HepG2 (cell line): ENCODE measurements around the gene MTARC1. TPM values are rescaled to one million over a fixed set of nuclear protein-coding genes. Genes with fewer than 3 reads are reported as not detected.

Experiments
- ATAC-seq: fragments of 200-7000 bp; cut with Tn5 transposase; 3 replicates; pipeline ENCODE4 v1.9.1; 2020; ENCODE audit warnings: mild to moderate bottlenecking, moderate library complexity
- BruUV-seq: library from RNA; stranded (reverse); fragments of 400-500 nt; replicated peaks from 2 replicates; lab custom pipeline; 2021; lab: Mats Ljungman, UMichigan
- CTCF ChIA-PET: fragments of 300-600 bp; formaldehyde crosslinking; extraction: SDS; loops from one replicate; lab custom pipeline; 2021; ENCODE audit warnings: low total read pairs, inconsistent platforms, low intra/inter-chr PET ratio; lab: Yijun Ruan, JAX
- POLR2A ChIA-PET: fragments of 350-600 bp; sonication (Branson Sonifier 250); formaldehyde crosslinking; loops from one replicate; lab custom pipeline; 2020; ENCODE audit warnings: antibody characterized with exemption, inconsistent platforms; lab: Yijun Ruan, JAX
- DNase-seq: peaks from one replicate; pipeline ENCODE4 v3.0.0-alpha.2; 2015; ENCODE audit warnings: low spot score
- FAIRE-seq: peaks from 3 replicates; lab custom pipeline; 2011; peaks lifted over from hg19 to GRCh38; lab: Jason Lieb, UNC
- H2AFZ ChIP-seq: one replicate; pipeline ENCODE4 v1.6.1; 2011; ENCODE audit warnings: low read length, inconsistent platforms
- H3K27ac ChIP-seq: fragments of 300-600 bp; 3 replicates; pipeline ENCODE4 v1.8.0; 2011; ENCODE audit warnings: mixed run types, mild to moderate bottlenecking, mixed read lengths, low read length, inconsistent platforms; ENCODE audit not compliant: insufficient read depth; ENCODE audit errors: extremely low read length
- H3K27me3 ChIP-seq, 2 experiments: fragments of 200-600 bp in 1 of 2; 2 replicates in 1 of 2; 3 replicates in 1 of 2; pipeline versions ENCODE4 v1.6.0 to v1.8.0; 2011; ENCODE audit warnings: low read length in 2 of 2, mild to moderate bottlenecking in 2 of 2, moderate library complexity in 2 of 2, inconsistent platforms in 1 of 2; ENCODE audit not compliant: insufficient read depth in 2 of 2, control insufficient read depth in 1 of 2
- H3K36me3 ChIP-seq, 2 experiments: fragments of 200-600 bp in 1 of 2; replicated peaks in 1 of 2; 2 replicates in 1 of 2; 3 replicates in 1 of 2; pipeline versions ENCODE4 v1.5.1 to v1.8.0; 2011; ENCODE audit warnings: low read length in 2 of 2, inconsistent platforms in 1 of 2; ENCODE audit not compliant: insufficient read depth in 2 of 2, control insufficient read depth in 1 of 2
- H3K4me1 ChIP-seq: 2 replicates; pipeline ENCODE4 v1.5.1; 2012; ENCODE audit warnings: low read length, inconsistent platforms; ENCODE audit not compliant: insufficient read depth
- H3K4me2 ChIP-seq: 2 replicates; pipeline ENCODE4 v1.6.0; 2011; ENCODE audit warnings: low read depth, low read length, inconsistent platforms
- H3K4me3 ChIP-seq, 3 experiments: fragments of 200-600 bp in 1 of 3; sonication (generic), shearing (Covaris generic) in 1 of 3; replicated peaks in 1 of 3; 2 replicates each; pipeline ENCODE4 v1.5.1; 2011 to 2016; ENCODE audit warnings: low read length in 3 of 3, inconsistent platforms in 2 of 3, low read depth in 2 of 3, mild to moderate bottlenecking in 2 of 3, control low read depth in 1 of 3, mixed read lengths in 1 of 3; ENCODE audit not compliant: insufficient read depth in 1 of 3
- H3K79me2 ChIP-seq: one replicate; pipeline ENCODE4 v1.6.1; 2011; ENCODE audit warnings: low read length, inconsistent platforms; ENCODE audit not compliant: insufficient read depth
- H3K9ac ChIP-seq: 2 replicates; pipeline ENCODE4 v1.6.0; 2011; ENCODE audit warnings: mild to moderate bottlenecking, low read depth, low read length, inconsistent platforms; ENCODE audit not compliant: insufficient read depth
- H3K9me3 ChIP-seq: 2 replicates; pipeline ENCODE4 v1.5.1; 2012; ENCODE audit warnings: mild to moderate bottlenecking, low read length
- H4K20me1 ChIP-seq: 2 replicates; pipeline ENCODE4 v1.6.0; 2011; ENCODE audit warnings: inconsistent platforms, mild to moderate bottlenecking, low read length, moderate library complexity; ENCODE audit not compliant: insufficient read depth
- BRD4 ChIP-seq: sonication (generic); formaldehyde crosslinking; IDR thresholded peaks from 2 replicates; pipeline ENCODE4 v1.4.0; 2020; ENCODE audit warnings: missing genetic modification reagents
- CBX5 ChIP-seq: sonication (generic); formaldehyde crosslinking; IDR thresholded peaks from 2 replicates; pipeline ENCODE4 v1.4.0; 2020; ENCODE audit warnings: missing genetic modification reagents, borderline replicate concordance
- FOSL2 ChIP-seq: sonication (generic); formaldehyde crosslinking; IDR thresholded peaks from 2 replicates; pipeline ENCODE4 v1.4.0; 2020; ENCODE audit warnings: missing genetic modification reagents
- GABPB1 ChIP-seq: IDR thresholded peaks from 2 replicates; pipeline ENCODE4 v1.6.1; 2016; ENCODE audit warnings: mild to moderate bottlenecking, missing genetic modification reagents, moderate library complexity, missing compliant biosample characterization
- NR2F1 ChIP-seq, 2 experiments: fragments of 450-650 bp in 1 of 2; formaldehyde crosslinking in 1 of 2; IDR thresholded peaks; 2 replicates each; pipeline versions ENCODE4 v1.5.0 to v1.6.1; 2016 to 2020; ENCODE audit warnings: mild to moderate bottlenecking in 1 of 2, missing compliant biosample characterization in 1 of 2, missing genetic modification reagents in 1 of 2, moderate library complexity in 1 of 2
- POGZ ChIP-seq: sonication (generic); formaldehyde crosslinking; IDR thresholded peaks from 2 replicates; pipeline ENCODE4 v1.4.0; 2020; ENCODE audit warnings: mild to moderate bottlenecking, missing genetic modification reagents
- SNAI1 ChIP-seq: sonication (generic); formaldehyde crosslinking; IDR thresholded peaks from 2 replicates; pipeline ENCODE4 v1.5.0; 2020; ENCODE audit warnings: mild to moderate bottlenecking, missing genetic modification reagents, borderline replicate concordance
- SOX6 ChIP-seq, 2 experiments: fragments of 450-650 bp in 1 of 2; sonication (generic) in 1 of 2; formaldehyde crosslinking in 1 of 2; IDR thresholded peaks; 2 replicates each; pipeline versions ENCODE4 v1.4.0 to v1.6.1; 2017 to 2020; ENCODE audit warnings: antibody characterized with exemption in 1 of 2, mild to moderate bottlenecking in 1 of 2, missing genetic modification reagents in 1 of 2
- YEATS2 ChIP-seq: sonication (generic); formaldehyde crosslinking; IDR thresholded peaks from 2 replicates; pipeline ENCODE4 v1.4.0; 2020; ENCODE audit warnings: missing genetic modification reagents, borderline replicate concordance
- ZFX ChIP-seq: sonication (generic); formaldehyde crosslinking; IDR thresholded peaks from 2 replicates; pipeline ENCODE4 v1.4.0; 2020; ENCODE audit warnings: mild to moderate bottlenecking, low read depth, missing genetic modification reagents, moderate library complexity
- ZNF232 ChIP-seq: sonication (generic); formaldehyde crosslinking; IDR thresholded peaks from 2 replicates; pipeline ENCODE4 v1.4.0; 2020; ENCODE audit warnings: missing genetic modification reagents, borderline replicate concordance
- ZNF292 ChIP-seq: sonication (generic); formaldehyde crosslinking; IDR thresholded peaks from 2 replicates; pipeline ENCODE4 v1.8.1; 2022; ENCODE audit warnings: mild to moderate bottlenecking, low read depth, missing genetic modification reagents, borderline replicate concordance
- ZSCAN30 ChIP-seq: sonication (generic); formaldehyde crosslinking; IDR thresholded peaks from 2 replicates; pipeline ENCODE4 v1.5.0; 2020; ENCODE audit warnings: mild to moderate bottlenecking, missing genetic modification reagents
- WGBS: methylation state at CpG from one replicate; pipeline ENCODE4 v1.1.6; 2017; ENCODE audit warnings: low lambda C conversion rate; 5-methylcytosine and 5-hydroxymethylcytosine counted together
- in situ Hi-C: cut with HindIII; loops from 2 replicates; pipeline ENCODE4 v1.10.0; 2017; ENCODE audit warnings: low pct_unique_long_range_greater_than_20kb; ENCODE audit not compliant: extremely low pct_ligation_motif_present
- intact Hi-C: fragments of 100-400 bp; cut with micrococcal nuclease; formaldehyde crosslinking; loops from one replicate; pipeline ENCODE4 v1.10.0; 2022; ENCODE audit not compliant: unreplicated experiment
- polyA plus RNA-seq, 8 experiments: library from polyadenylated mRNA; depleted of rRNA in 3 of 8; stranded (reverse) in 7 of 8; unstranded in 1 of 8; fragments of >200 nt; fragmentation: Illumina TruSeq in 4 of 8; extraction: Trizol in 4 of 8; gene quantifications; 2 replicates each; pipeline versions ENCODE4 v1.2.1 to v1.2.3, GENCODE V29; 2011 to 2016; ENCODE audit warnings: low read depth in 4 of 8, missing spikeins in 1 of 8, mixed read lengths in 1 of 8; ENCODE audit not compliant: insufficient read depth in 1 of 8
- total RNA-seq, 5 experiments: library from RNA; depleted of rRNA; stranded (reverse); fragments of >200 nt; fragmentation: Illumina TruSeq; extraction: Trizol; gene quantifications; 2 replicates each; pipeline ENCODE4 v1.2.3, GENCODE V29; 2016; ENCODE audit warnings: low read depth in 1 of 5
- TF ChIP-seq, protein P1 (sequence below): IDR thresholded peaks from 2 replicates; pipeline ENCODE4 v1.6.1; 2018; ENCODE audit warnings: missing genetic modification reagents

Gene MTARC1
- total and polyA plus RNA-seq, 2 of the 13 experiments (the other 11 are each of a cell fraction or from before 2014, with no cell fraction given), result 19.4 to 106 TPM

DNA sequence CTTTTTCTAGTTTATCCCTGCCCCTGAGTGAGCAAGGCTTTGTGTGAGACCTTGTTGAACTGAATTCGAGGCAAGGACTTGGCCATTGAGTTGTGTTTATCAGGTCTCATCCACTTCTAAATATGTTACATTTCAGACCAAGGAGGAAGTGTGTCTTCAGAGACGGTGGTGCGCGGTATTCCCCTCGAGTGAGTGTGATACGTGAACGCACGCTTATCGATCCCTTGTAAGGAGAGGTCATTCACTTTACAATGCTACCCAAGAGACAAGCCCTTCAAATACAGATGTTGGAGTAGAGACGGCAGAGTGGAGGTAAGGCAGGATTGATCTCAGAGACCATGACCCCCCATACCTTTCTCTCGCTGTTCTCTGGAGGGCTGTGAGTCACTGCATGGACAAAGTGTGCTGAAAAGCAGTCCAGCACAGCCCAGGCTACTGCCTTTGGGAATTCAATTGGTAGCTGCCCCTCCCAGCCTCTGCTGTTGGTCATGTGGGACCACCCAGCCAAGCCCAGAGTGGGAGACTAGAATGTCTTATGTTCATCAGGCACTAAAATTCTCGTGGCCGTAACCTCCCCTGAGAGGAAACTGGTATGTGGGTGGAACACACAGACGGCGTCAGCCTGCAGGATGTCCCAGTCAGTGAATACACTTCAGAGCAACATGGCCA, 16.3 kb upstream of the MTARC1 start:
- whole genome bisulfite sequencing, result 98% methylated on average over 15 of the region's 15 CpGs
- DNase-seq, result no peak
- TF ChIP-seq ZFX (no peak), YEATS2 (CRISPR knock-in tag) (no peak), POGZ (no peak), FOSL2 (CRISPR knock-in tag) (no peak), ZNF232 (CRISPR knock-in tag) (no peak), SOX6 (IDR thresholded peaks at IDR 0.05) (no peak), SOX6 (CRISPR knock-in tag; IDR thresholded peaks at IDR 0.05) (no peak), ZSCAN30 (no peak), ZNF292 (CRISPR knock-in tag) (no peak), NR2F1 (CRISPR knock-in tag; IDR thresholded peaks at IDR 0.05) (no peak), GABPB1 (CRISPR knock-in tag) (no peak), SNAI1 (CRISPR knock-in tag) (no peak), CBX5 (no peak), BRD4 (no peak)
- TF ChIP-seq, protein P1, sequence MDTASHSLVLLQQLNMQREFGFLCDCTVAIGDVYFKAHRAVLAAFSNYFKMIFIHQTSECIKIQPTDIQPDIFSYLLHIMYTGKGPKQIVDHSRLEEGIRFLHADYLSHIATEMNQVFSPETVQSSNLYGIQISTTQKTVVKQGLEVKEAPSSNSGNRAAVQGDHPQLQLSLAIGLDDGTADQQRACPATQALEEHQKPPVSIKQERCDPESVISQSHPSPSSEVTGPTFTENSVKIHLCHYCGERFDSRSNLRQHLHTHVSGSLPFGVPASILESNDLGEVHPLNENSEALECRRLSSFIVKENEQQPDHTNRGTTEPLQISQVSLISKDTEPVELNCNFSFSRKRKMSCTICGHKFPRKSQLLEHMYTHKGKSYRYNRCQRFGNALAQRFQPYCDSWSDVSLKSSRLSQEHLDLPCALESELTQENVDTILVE (CRISPR knock-in tag), result no peak
- TF ChIP-seq, all 625 proteins: peak for 0
- H4K20me1 ChIP-seq, result no peaks in the 10 kb centered on the region
- POLR2A ChIA-PET, result interaction anchor here (1.3 kb wide), 1 partner anchor 16 kb away, joined by 3 read pairs; the partner anchor contains the start of gene MTARC1
- H3K79me2 ChIP-seq, result no peaks in the 10 kb centered on the region
- no peak overlapping the region for H2AFZ ChIP-seq
- H3K4me3 ChIP-seq, result no peak overlapping the region
- no peaks in the 10 kb centered on the region for H3K27me3 ChIP-seq
- H3K9ac ChIP-seq, result no peak overlapping the region
- H3K9me3 ChIP-seq, result no peaks in the 10 kb centered on the region
- no TSS peak for BruUV-seq
- CTCF ChIA-PET, result no interaction called here
- intact Hi-C loops, result loop anchor here (10.0 kb wide), 2 partner anchors 226 to 546 kb away; no protein-coding TSS in a partner anchor
- ATAC-seq, result no peak
- no peak overlapping the region for H3K4me2 ChIP-seq
- no peak for FAIRE-seq
- H3K36me3 ChIP-seq, result no peaks in the 10 kb centered on the region; a peak in 2 of 5 replicates
- H3K27ac ChIP-seq, result no peak overlapping the region
- in situ Hi-C loops, result no loop called here
- H3K4me1 ChIP-seq, result peaks cover 41% of the 10 kb centered on the region
